Renal cortical epithelial cell (primary cell): ENCODE data around the gene RPL22L1. TPM values are rescaled to one million over a fixed set of nuclear protein-coding genes. Genes with fewer than 3 reads are reported as not detected.
"Not testable (repeated sequence)": the region's sequence is repeated elsewhere in the genome, so short reads cannot be mapped to it uniquely, and the experiment has no call there.

ENCODE experiments used
- DNase-seq: peaks from one replicate; pipeline ENCODE4 v3.0.0-alpha.2; 2011; ENCODE audit warnings: low read depth
- total RNA-seq: library from RNA; depleted of rRNA; stranded (reverse); fragments of >200 nt; gene quantifications from 2 replicates; pipeline ENCODE4 v1.2.3, GENCODE V29; 2014

RPL22L1 gene
- total RNA-seq, result 28.0 and 168 TPM in 2 replicates

DNA sequence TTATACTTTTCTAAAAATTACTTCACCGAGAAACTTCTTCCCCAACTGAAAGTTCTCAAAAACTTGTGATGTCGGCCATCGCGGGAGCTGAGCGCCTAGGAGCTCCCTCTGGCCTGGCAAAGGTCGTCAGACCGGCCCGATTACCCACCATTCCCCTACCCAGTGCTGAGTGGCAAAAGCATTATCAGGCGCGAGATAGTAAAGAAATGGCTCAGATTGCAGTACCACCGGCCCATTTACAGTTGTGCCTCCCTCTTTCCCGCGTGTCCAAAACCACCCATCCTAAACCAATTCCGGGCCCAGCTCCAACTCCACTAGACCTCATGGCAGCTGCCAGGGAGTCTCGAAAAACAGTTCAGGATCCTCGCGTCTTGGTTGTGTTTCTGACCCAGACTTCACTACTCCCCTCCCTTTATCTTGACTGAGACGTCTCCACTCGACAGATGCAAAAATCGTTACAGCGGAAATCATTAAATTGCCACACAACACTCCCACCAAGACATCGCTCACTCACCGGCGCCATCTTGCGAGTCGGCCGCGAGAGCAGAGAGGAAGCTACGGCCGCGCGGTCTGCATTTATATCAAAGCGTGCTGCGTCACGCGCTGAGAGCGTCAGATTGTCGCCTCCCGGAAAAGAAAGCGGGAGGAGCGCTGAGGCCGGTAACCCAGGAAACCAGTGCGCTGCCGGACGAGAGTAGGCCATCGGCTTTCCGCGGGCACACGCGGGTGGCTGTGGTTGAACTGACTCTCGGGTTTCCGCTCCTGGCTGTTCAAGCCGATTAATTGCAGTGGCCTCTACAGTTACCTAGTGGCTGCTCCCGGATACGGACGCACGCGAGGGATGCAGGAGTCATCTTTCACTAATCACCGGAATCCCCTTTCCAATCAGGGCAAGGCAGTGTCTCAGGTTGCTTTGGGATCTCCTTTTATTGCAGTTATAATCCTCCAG is at the start of gene RPL22L1:
RPL22L1 (minus strand) TSS at position 551 of the 949 bp plus-strand sequence; CDS start at position 523, 28 bp downstream.
- peak; percentile 89 for DNase-seq

- DNase-seq, result no peak
Observed at GRCh38 chr3:170918715-170919114, 48.7 kb upstream of the RPL22L1 start.

- no peak for DNase-seq
Observed at GRCh38 chr3:170914690-170915089, 44.7 kb upstream of the RPL22L1 start.

DNA sequence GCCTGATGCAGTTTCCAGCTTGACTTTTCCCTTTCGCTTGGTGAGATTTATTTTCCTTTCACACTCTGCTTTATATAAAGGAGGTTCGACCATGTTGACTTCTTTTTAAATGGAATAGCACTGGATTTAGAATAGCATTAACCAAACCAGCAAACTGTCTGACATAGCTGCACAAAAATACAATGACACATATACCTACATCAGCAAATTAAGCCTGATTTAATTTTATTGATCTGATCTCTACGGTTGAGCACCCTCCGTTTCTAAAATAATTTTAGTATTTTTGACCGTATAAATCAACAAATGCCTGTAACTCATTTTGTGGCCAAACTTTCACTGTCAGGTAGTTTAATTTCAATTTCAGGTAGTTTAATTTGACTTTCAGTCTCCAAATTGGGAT is 44.2 kb upstream of the RPL22L1 start:
- DNase-seq, result no peak

DNA sequence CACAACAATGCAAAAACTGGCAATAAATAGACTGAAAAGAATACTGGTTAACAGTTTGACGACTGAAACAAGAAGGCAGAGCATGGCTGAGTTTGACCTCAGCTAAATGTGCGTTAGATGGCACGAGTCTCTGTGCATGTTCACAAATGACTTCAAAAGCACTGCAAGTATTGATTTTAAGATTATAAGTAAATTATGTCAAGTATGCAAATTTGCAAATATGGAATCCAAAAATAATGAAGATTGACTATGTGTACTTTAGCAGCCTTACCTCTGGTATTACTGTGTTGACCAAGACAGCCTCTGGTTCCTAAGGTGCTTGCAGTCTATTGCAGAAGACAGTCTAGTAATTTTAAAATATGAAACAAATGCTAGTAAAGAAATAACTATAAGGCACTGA is 41.1 kb upstream of the RPL22L1 start:
- no peak for DNase-seq

DNA sequence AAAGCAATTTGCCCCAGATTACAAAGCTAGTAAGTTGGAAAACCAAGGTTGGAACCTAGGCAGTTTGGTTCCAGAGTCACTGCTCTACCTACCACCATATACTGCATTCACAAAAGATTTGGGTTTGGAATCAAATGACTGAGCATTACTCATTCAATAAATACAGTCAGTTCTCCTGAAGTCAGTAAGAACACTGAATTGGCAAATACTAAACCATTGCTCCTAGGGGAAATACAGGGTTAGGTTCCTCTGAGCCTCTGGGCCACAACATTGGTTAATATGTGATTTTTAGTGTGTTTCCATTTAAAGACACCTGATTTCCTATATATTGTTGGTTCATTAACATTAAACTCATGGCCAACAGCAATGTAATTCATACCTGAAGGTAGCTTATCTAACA is 40.5 kb upstream of the RPL22L1 start:
- peak; percentile 13 for DNase-seq

- DNase-seq, result peak; percentile 81
Observed at GRCh38 chr3:170909129-170909903, 39.3 kb upstream of the RPL22L1 start.

DNA sequence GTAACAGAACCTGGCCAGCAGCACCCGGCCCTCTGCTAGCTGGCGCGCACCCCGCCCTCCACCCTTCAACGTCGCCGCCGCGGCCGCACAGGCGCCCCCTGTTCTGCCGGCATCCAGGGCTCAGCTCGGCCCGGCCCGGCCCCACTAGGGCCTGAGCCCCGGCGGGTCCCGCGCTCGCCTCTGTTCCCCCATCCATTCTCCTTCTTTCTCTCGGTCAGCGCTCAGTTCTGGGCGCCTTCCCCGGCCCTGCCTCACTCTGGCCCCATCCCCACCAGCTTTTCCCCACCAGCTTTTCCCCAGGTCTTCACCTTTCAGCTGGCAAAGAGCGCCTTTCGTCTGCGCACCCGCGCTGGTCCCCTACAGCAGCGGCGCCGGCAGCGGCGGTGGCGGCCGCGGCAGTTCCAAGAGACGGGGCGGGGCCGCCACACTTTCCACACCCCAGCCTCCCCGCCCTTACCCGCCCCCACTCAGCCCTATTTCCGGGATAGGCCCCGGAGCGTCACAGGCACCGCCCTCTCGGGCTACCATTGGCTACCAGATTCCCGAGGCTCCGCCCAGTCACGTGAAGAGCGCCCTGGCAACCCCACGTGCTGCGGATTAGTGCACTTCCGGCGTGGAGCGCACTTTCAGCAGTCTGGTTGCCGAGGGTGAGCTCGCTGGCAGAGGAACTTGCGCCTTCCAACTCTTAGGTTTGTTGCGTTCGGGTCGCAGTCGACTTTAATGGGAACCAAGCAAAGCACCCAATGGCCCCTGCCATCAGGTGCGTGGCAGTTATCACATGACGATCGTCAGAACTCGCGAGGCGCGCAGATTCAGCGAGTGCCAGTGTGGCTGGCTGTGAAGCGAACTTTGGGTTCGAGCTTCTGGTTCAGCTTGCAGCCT is 38.5 kb upstream of the RPL22L1 start, which contains the start of gene EIF5A2:
EIF5A2 (minus strand) TSS at position 403 of the 882 bp plus-strand sequence. CDS start 831 bp downstream, outside the sequence.
- DNase-seq, result peak; percentile 82

DNA sequence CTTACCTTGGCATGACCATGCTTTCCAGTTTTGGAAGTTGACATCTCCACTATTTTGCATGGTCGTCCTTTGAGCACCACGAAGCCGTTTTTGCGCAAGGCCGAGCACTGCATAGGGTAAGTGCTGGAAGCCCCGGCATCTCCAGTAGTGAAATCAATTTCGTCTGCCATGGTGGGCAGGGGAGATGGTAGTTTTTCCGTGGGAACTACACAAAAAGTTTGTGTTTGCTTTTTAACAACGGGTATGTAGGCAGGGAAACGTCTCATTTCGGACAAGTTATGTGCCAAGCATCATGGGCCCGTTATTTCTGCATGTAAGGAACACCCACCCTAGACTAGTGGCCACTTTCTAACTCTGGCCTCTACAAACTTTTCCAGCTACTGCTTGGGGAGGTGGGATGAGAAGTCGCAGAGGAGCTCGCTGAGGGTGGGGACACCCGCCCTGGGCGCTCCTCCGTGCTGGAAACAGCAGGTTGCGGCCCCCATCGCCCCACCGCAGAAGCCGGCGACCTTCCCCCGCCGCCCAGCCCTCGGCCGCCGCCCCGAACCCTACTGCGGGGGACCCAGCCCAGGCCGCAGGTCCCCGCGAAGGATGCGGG is 37.7 kb upstream of the RPL22L1 start:
- DNase-seq, result no peak

- no peak for DNase-seq
Observed at GRCh38 chr3:170905862-170906261, 35.9 kb upstream of the RPL22L1 start.

GRCh38 chr3:170903123-170903522 is 33.1 kb upstream of the RPL22L1 start:
- no peak for DNase-seq

DNA sequence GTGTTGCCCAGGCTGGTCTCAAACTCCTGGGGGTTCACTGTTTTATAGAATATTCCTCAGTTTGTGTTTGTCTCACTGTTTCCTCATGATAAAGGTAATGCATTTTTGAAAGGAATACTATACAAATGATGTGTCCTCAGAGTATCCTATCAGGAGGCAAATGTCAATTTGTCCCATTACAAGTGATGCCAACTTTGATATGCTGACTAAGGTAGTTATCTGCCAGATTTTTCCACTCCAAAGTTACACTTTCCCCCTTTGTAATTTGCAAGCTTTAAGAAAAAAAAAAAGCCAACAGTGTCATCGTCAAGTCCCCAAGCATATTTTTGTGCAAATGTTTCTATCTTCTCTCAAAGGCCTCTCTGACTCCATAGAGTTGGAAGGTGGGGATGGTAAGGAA is 29.5 kb upstream of the RPL22L1 start:
- DNase-seq, result no peak

- no peak for DNase-seq
Observed at GRCh38 chr3:170897978-170898377, 28.0 kb upstream of the RPL22L1 start.

GRCh38 chr3:170897199-170897598 is 27.2 kb upstream of the RPL22L1 start:
- DNase-seq, result not testable (repeated sequence)

- no peak for DNase-seq
Observed at GRCh38 chr3:170896781-170897180, 26.8 kb upstream of the RPL22L1 start.

GRCh38 chr3:170896333-170896732 is 26.3 kb upstream of the RPL22L1 start:
- not testable (repeated sequence) for DNase-seq

- DNase-seq, result no peak
Observed at GRCh38 chr3:170893895-170894294, 23.9 kb upstream of the RPL22L1 start.

DNA sequence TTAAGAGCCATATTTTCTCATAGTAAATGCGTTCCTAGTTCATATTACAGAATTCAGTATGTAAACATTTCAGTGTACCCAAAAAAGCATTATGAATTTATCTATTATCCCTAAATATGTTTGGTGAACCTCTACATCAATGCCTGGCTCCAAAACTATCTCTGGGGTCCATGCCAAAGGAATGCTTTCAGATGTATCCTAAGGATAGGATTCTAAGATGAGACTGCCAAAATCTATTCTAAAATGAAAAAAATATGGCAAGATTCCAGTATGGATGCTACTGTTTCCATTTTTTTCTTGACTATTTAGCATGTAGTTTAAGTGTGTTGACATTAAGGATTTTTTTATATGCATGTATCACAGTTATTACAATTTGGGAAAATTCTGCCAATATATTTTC is 19.6 kb upstream of the RPL22L1 start:
- no peak for DNase-seq

- no peak for DNase-seq
Observed at GRCh38 chr3:170889132-170889531, 19.1 kb upstream of the RPL22L1 start.

DNA sequence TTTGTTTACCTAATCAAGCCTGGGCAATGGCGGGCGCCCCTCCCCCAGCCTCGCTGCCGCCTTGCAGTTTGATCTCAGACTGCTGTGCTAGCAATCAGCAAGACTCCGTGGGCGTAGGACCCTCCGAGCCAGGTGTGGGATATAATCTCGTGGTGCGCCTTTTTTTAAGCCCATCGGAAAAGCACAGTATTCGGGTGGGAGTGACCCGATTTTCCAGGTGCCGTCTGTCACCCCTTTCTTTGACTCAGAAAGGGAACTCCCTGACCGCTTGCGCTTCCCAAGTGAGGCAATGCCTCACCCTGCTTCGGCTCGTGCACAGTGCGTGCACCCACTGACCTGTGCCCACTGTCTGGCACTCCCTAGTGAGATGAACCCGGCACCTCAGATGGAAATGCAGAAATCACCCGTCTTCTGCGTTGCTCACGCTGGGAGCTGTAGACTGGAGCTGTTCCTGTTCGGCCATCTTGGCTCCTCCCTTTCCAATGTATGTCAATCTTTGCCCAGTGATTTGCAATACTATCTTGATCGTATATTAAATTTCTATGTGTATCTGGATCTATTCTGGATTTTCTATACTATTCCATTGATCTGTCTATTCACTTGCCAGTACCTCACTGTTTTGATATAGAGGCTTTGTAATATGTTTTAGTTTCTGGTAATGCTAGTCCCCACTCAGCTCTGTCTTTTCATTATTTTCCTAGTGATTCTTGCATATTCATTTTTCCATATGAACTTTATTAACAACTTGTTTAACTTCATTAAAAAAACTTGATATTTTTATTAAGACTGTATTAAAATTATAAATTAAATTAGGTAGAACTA is 14.3 kb upstream of the RPL22L1 start:
- not testable (repeated sequence) for DNase-seq
